ENCODE measurements around the gene TSC22D1. TPM values are rescaled to one million over a fixed set of nuclear protein-coding genes. Genes with fewer than 3 reads are reported as not detected.
A peak's percentile ranks its signal among the peaks of the same experiment; 100 is the strongest.

TSC22D1 gene
- total RNA-seq, 2 experiments from 2014 or later, result 14.6 to 27.7 TPM

GRCh38 chr13:44574466-44574855, 1.7 kb downstream of the TSC22D1 start:
- intact Hi-C loops (cut with micrococcal nuclease; ENCODE audit: unreplicated experiment), result loop anchor here (10.0 kb wide), 1 partner anchor 410 kb away; the partner anchor contains the start of genes GPALPP1 and NUFIP1
- H3K79me2 ChIP-seq (ENCODE audit: insufficient read depth, low read depth, low read length), result no peaks in the 10 kb centered on the region
- DNase-seq (ENCODE audit: low spot score), result no peak
- no peak overlapping the region for H2AFZ ChIP-seq (ENCODE audit: low read length)
- no peak overlapping the region for H3K4me3 ChIP-seq (ENCODE audit: low read depth, low read length, poor library complexity, severe bottlenecking)
- H3K36me3 ChIP-seq (ENCODE audit: insufficient read depth, low read length), result peaks cover 7% of the 10 kb centered on the region
- peak overlapping the region; percentile 89; the same call in 1 of the 2 replicates for H3K4me2 ChIP-seq (ENCODE audit: low read length)
- H3K9me3 ChIP-seq (ENCODE audit: low read length), result no peaks in the 10 kb centered on the region
- H3K9me2 ChIP-seq (ENCODE audit: insufficient read depth, low read length), result no peaks in the 10 kb centered on the region
- H4K20me1 ChIP-seq (ENCODE audit: insufficient read depth, low read length), result peaks cover 8% of the 10 kb centered on the region; the same call in 1 of the 2 replicates
- no peak overlapping the region for H3K27ac ChIP-seq (ENCODE audit: low read depth, low read length, poor library complexity, severe bottlenecking)
- BruUV-seq (replicated peaks), result TSS peak; percentile 11
- POLR2A ChIA-PET, result interaction anchor here (1.3 to 1.7 kb wide), 2 partner anchors 14 to 17 kb away, joined by 3 to 6 read pairs; no protein-coding TSS in a partner anchor
- CTCF ChIA-PET (ENCODE audit: unreplicated experiment), result no interaction called here
- peaks cover 35% of the 10 kb centered on the region for H3K4me1 ChIP-seq (ENCODE audit: insufficient read depth, low read length, poor library complexity, severe bottlenecking)
- TF ChIP-seq EZH2phosphoT487 (IDR thresholded peaks at IDR 0.05; ENCODE audit: borderline replicate concordance, low read depth, low read length) (no peak), CTCF (conservative IDR thresholded peaks at IDR 0.05; ENCODE audit: low read length) (0 out of 2 replicates have a peak, but pooled peaks have one; percentile 16)

GRCh38 chr13:44573790-44574465, 2.2 kb downstream of the TSC22D1 start:
- no TSS peak for BruUV-seq (replicated peaks)
- H3K4me3 ChIP-seq (ENCODE audit: low read depth, low read length, poor library complexity, severe bottlenecking), result no peak overlapping the region
- H3K36me3 ChIP-seq (ENCODE audit: insufficient read depth, low read length), result peaks cover 7% of the 10 kb centered on the region
- H4K20me1 ChIP-seq (ENCODE audit: insufficient read depth, low read length), result peaks cover 8% of the 10 kb centered on the region; the same call in 1 of the 2 replicates
- H3K4me1 ChIP-seq (ENCODE audit: insufficient read depth, low read length, poor library complexity, severe bottlenecking), result peaks cover 35% of the 10 kb centered on the region
- peak overlapping the region; percentile 89; the same call in 1 of the 2 replicates for H3K4me2 ChIP-seq (ENCODE audit: low read length)
- intact Hi-C loops (cut with micrococcal nuclease; ENCODE audit: unreplicated experiment), result loop anchor here (10.0 kb wide), 1 partner anchor 411 kb away; the partner anchor contains the start of genes GPALPP1 and NUFIP1
- POLR2A ChIA-PET, result interaction anchor here (0.6 to 1.7 kb wide), 4 partner anchors 13 to 1256 kb away, joined by 3 to 6 read pairs (median 4); no protein-coding TSS in a partner anchor
- TF ChIP-seq EZH2phosphoT487 (IDR thresholded peaks at IDR 0.05; ENCODE audit: borderline replicate concordance, low read depth, low read length) (no peak), CTCF (conservative IDR thresholded peaks at IDR 0.05; ENCODE audit: low read length) (peak; percentile 63)
- no peak overlapping the region for H2AFZ ChIP-seq (ENCODE audit: low read length)
- no peaks in the 10 kb centered on the region for H3K79me2 ChIP-seq (ENCODE audit: insufficient read depth, low read depth, low read length)
- H3K9me2 ChIP-seq (ENCODE audit: insufficient read depth, low read length), result no peaks in the 10 kb centered on the region
- H3K27ac ChIP-seq (ENCODE audit: low read depth, low read length, poor library complexity, severe bottlenecking), result no peak overlapping the region
- H3K9me3 ChIP-seq (ENCODE audit: low read length), result no peaks in the 10 kb centered on the region
- CTCF ChIA-PET (ENCODE audit: unreplicated experiment), result no interaction called here
- peak; percentile 49 for DNase-seq (ENCODE audit: low spot score)

- BruUV-seq (replicated peaks), result no TSS peak
- peak overlapping the region; percentile 38; the same call in 1 of the 2 replicates for H3K4me2 ChIP-seq (ENCODE audit: low read length)
- CTCF ChIA-PET (ENCODE audit: unreplicated experiment), result no interaction called here
These were observed 3.1 kb downstream of the TSC22D1 start for GRCh38 chr13:44573071-44573470.

More at GRCh38 chr13:44573071-44573470, 3.1 kb downstream of the TSC22D1 start:
- Histone ChIP-seq H2AFZ (ENCODE audit: low read length) (no peak overlapping the region), H3K27ac (ENCODE audit: low read depth, low read length, poor library complexity, severe bottlenecking) (no peak overlapping the region), H3K9me2 (ENCODE audit: insufficient read depth, low read length) (no peaks in the 10 kb centered on the region), H3K4me1 (ENCODE audit: insufficient read depth, low read length, poor library complexity, severe bottlenecking) (peaks cover 28% of the 10 kb centered on the region), H3K4me3 (ENCODE audit: low read depth, low read length, poor library complexity, severe bottlenecking) (no peak overlapping the region), H3K9me3 (ENCODE audit: low read length) (no peaks in the 10 kb centered on the region), H3K36me3 (ENCODE audit: insufficient read depth, low read length) (peaks cover 7% of the 10 kb centered on the region), H4K20me1 (ENCODE audit: insufficient read depth, low read length) (peaks cover 13% of the 10 kb centered on the region), H3K79me2 (ENCODE audit: insufficient read depth, low read depth, low read length) (no peaks in the 10 kb centered on the region)
- TF ChIP-seq EZH2phosphoT487 (IDR thresholded peaks at IDR 0.05; ENCODE audit: borderline replicate concordance, low read depth, low read length) (no peak), CTCF (conservative IDR thresholded peaks at IDR 0.05; ENCODE audit: low read length) (no peak)
- POLR2A ChIA-PET, result interaction anchor here (0.5 to 1.5 kb wide), 3 partner anchors 36 to 230 kb away, joined by 3 to 4 read pairs (median 3); no protein-coding TSS in a partner anchor
- no peak for DNase-seq (ENCODE audit: low spot score)
- intact Hi-C loops (cut with micrococcal nuclease; ENCODE audit: unreplicated experiment), result loop anchor here (10.0 kb wide), 1 partner anchor 412 kb away; the partner anchor contains the start of genes GPALPP1 and NUFIP1
